Urinary bladder (tissue), 4 donors: Measurements from ENCODE around the gene AIF1L. TPM values are rescaled to one million over a fixed set of nuclear protein-coding genes. Genes with fewer than 3 reads are reported as not detected.
"Not testable (repeated sequence)": the region's sequence is repeated elsewhere in the genome, so short reads cannot be mapped to it uniquely, and the experiment has no call there.

ENCODE experiments used
- DNase-seq: peaks from one replicate; pipeline ENCODE4 v3.0.0-alpha.2; 2015; ENCODE audit errors: extremely low spot score
- H3K27ac ChIP-seq: one replicate; pipeline ENCODE4 v1.5.1; 2013; ENCODE audit warnings: low read depth, mild to moderate bottlenecking, moderate library complexity
- H3K36me3 ChIP-seq: one replicate; pipeline ENCODE4 v1.6.1; 2013; ENCODE audit warnings: mild to moderate bottlenecking, moderate library complexity; ENCODE audit not compliant: insufficient read depth
- H3K4me1 ChIP-seq: one replicate; pipeline ENCODE4 v1.6.1; 2013; ENCODE audit warnings: mild to moderate bottlenecking, moderate library complexity; ENCODE audit not compliant: insufficient read depth
- H3K4me3 ChIP-seq: one replicate; pipeline ENCODE4 v1.5.1; 2013; ENCODE audit warnings: low read depth, low read length
- WGBS: extraction: QIAGEN DNeasy Blood & Tissue Kit; methylation state at CpG from one replicate; pipeline ENCODE4 v1.1.7; 2013; 5-methylcytosine and 5-hydroxymethylcytosine counted together
- polyA plus RNA-seq: library from polyadenylated mRNA; stranded (reverse); fragments of 200-250 nt; gene quantifications from one replicate; pipeline ENCODE4 v1.2.3, GENCODE V29; 2013
- total RNA-seq: library from RNA; depleted of rRNA; stranded (reverse); fragments of >200 nt; gene quantifications from one replicate; pipeline ENCODE4 v1.2.3, GENCODE V29; 2014
- donor health status: healthy with polysubstance abuse.
- donor health status: healthy.

AIF1L gene
- total and polyA plus RNA-seq, 2 donors, result 8.9 to 20.6 TPM

DNA sequence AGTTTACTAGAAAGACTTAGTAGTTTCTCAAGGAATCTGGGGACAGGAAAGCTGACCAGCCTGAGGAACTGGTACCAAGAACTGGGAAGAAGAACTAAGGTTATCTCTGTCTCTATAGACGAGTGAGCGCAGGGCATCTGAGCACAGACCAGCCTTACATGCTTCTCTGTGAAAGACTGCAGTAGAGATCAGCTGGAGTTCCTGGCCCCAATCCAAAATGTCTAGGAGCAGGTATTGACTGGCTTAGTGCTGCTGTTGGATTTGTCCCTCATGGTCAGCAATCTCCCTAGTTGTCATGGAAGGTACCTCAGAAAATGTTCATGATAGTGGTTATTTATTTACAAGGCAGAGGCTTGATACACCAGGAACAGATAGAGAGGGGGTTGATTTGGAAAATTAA, 42.3 kb downstream of the AIF1L start:
- Histone ChIP-seq H3K4me1 (no peaks in the 10 kb centered on the region), H3K27ac (no peak overlapping the region), H3K4me3 (no peak overlapping the region), H3K36me3 (peaks cover 9% of the 10 kb centered on the region)
- no peak for DNase-seq
- 90% methylated on average over 2 of the region's 2 CpGs for WGBS

DNA sequence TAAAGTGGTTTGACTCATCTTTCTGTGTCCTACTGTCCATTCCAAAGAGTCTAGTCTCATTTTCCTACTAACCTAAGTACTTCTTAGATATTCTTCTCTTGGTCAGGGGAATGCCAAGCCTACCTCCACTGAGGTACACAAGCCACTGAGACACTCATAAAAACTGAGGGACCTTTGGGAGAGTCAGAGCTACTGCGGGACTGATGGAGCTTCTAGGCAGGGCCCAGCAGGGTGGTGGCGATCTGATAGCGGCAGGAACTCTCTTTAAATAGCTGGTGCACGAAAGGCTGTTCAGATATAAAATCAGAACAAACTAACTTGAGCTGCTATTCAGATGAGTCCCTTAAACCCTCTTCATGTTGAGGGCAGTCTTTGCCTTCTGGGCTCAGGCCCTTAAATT, 43.8 kb downstream of the AIF1L start:
- no peak for DNase-seq
- WGBS, result 92% methylated on average over 4 of the region's 4 CpGs
- no peaks in the 10 kb centered on the region for H3K4me1 ChIP-seq
- H3K4me3 ChIP-seq, result no peak overlapping the region
- H3K36me3 ChIP-seq, result peaks cover 9% of the 10 kb centered on the region
- no peak overlapping the region for H3K27ac ChIP-seq

DNA sequence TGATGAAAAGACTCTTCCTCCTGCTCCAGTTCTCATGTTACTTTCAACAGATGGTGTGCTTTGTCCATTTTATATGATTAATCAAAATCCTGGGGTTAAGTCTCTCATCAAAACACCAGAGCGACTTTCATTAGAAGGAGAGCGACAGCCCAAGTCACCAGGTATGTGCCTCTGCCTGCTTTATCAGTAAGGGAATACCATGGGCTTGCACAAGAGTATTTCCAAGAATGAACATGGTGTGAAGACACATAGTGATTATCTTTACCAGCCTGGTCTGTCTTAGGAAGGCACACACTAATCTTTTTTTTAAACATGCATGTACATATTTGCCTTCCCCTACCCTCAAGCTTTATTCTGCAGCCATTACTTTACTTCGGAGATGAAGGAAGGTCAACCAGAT, 44.2 kb downstream of the AIF1L start:
- 96% methylated on average over 3 of the region's 3 CpGs for WGBS
- Histone ChIP-seq H3K4me3 (no peak overlapping the region), H3K4me1 (no peaks in the 10 kb centered on the region), H3K27ac (no peak overlapping the region), H3K36me3 (peaks cover 9% of the 10 kb centered on the region)
- no peak for DNase-seq

DNA sequence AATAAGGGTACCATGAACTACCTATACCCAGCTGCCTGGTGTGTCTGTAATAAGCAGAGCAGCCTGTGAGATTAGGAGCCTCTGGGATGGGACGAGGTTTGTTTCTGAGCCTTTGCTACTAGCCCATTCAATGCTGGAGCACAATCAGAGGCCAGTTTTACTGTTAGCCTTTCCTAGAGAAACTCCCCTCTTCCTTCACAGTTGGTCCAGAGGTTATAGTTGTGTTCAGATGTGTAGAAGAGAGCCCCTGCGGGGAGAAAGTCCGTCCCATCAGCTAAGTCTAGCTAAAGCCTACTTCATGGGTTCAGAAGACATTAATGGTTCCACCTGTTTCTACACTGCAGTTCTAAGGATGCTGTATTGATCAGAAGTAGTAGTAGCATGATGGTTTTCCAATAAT, 45.8 kb downstream of the AIF1L start:
- Histone ChIP-seq H3K4me1 (no peaks in the 10 kb centered on the region), H3K36me3 (peaks cover 9% of the 10 kb centered on the region), H3K4me3 (no peak overlapping the region), H3K27ac (no peak overlapping the region)
- 94% methylated on average over 3 of the region's 3 CpGs for WGBS
- no peak for DNase-seq

DNA sequence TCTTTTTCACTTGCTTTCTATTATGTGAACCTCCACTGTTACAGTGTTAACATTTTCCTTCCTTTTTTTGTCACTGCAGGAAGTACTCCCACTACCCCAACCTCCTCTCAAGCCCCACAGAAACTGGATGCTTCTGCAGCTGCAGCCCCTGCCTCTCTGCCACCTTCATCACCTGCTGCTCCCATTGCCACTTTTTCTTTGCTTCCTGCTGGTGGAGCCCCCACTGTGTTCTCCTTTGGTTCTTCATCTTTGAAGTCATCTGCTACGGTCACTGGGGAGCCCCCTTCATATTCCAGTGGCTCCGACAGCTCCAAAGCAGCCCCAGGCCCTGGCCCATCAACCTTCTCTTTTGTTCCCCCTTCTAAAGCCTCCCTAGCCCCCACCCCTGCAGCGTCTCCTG, 47.9 kb downstream of the AIF1L start:
- 89% methylated on average over 3 of the region's 3 CpGs for WGBS
- Histone ChIP-seq H3K4me1 (no peaks in the 10 kb centered on the region), H3K27ac (no peak overlapping the region), H3K4me3 (no peak overlapping the region), H3K36me3 (peaks cover 13% of the 10 kb centered on the region)
- DNase-seq, result no peak

DNA sequence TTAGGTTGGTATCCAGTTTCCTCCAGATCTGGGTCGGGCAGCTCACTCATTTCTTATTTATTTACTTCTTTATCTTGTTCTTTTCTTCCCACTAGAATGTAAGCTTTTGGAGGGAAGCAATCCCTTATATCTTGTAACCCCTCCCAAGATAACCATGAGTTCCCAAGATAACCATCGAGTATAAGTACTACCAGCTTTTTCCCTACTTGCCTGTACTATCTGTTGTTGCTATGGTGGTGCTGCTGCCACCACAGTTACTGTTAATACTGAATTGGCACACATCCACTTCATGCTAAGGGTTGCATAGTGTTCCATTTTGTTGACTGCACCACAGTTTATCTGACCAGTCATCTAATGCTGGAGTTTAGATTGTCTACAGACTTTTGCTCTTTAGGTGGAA, 48.9 kb downstream of the AIF1L start:
- H3K4me1 ChIP-seq, result no peaks in the 10 kb centered on the region
- no peak overlapping the region for H3K27ac ChIP-seq
- WGBS, result 85% methylated on average over 2 of the region's 2 CpGs
- no peak for DNase-seq
- peaks cover 13% of the 10 kb centered on the region for H3K36me3 ChIP-seq
- H3K4me3 ChIP-seq, result no peak overlapping the region

DNA sequence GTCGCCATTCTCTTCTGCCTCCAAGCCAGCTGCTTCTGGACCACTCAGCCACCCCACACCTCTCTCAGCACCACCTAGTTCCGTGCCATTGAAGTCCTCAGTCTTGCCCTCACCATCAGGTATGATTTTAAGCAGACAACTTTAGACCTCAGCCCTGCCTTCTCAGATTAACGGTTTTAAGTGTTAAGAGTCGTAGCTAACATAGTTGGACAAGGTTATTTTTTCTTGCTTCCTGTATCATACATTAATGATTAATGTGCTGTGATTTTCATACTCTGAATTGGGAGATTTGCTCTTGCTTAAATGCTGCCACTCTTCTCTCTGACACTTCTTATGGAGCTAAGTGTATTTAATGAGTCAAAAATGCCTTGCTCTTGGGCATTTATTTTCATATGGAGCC, 49.9 kb downstream of the AIF1L start:
- H3K27ac ChIP-seq, result no peak overlapping the region
- no peaks in the 10 kb centered on the region for H3K4me1 ChIP-seq
- H3K36me3 ChIP-seq, result peaks cover 13% of the 10 kb centered on the region
- DNase-seq, result no peak
- no peak overlapping the region for H3K4me3 ChIP-seq
- WGBS, result 95% methylated on average over 4 of the region's 4 CpGs

DNA sequence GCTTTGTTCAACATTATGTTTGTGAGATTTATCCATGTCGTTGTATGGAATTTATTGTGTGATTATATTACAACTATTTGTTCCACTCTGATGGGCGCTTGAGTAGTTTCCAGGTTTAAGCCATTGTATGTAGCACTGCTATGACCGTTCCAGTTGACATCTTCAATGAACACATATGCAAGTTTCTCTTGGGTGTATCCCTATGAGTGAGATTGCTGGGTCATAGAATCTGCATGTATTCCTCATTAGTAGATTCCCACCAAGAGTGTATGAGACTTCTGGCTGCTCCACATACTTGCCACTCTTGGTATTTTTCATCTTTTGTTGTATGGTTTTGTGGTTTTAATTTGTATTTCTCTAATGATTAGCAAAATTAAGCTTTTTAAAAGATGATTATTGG, 51.9 kb downstream of the AIF1L start:
- H3K36me3 ChIP-seq, result peaks cover 10% of the 10 kb centered on the region
- H3K4me1 ChIP-seq, result no peaks in the 10 kb centered on the region
- DNase-seq, result no peak
- no peak overlapping the region for H3K4me3 ChIP-seq
- WGBS, result 88% methylated on average over 3 of the region's 3 CpGs
- H3K27ac ChIP-seq, result no peak overlapping the region

DNA sequence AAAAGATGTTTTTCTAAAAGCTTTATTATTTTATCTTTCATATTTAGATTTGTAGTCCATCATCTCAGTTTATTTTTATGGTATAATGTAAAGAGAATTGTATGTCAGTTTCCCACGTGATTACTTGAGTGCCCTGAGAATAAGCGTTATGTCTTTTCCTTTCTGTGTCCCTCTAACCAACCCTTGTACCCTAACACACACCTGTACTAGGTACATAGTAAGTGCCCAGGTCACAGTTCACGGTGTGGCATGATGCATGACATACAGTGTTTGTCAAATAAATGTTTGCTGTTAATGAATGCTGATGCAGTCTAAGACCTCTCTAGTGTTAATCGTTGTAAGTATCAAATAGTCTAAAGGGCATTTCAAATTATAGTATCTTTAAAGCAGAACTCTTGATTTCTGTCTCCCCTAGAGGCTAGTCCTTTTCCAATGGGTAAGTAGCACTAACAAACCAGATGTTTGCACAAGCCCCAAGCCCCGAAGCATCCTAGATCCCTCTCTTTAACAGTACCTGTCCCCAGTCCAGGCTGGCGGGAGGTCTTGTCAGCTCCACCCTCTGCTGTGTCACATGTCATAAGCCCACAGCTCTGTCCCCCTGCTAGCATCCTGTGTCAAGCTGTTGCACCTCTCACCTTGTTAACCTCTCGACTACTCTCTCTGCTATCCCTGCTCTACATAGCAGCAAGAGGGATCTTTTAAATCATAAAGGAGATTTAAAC, 52.8 kb downstream of the AIF1L start:
- no peaks in the 10 kb centered on the region for H3K4me1 ChIP-seq
- H3K27ac ChIP-seq, result no peak overlapping the region
- no peak overlapping the region for H3K4me3 ChIP-seq
- no peak for DNase-seq
- WGBS, result 87% methylated on average over 7 of the region's 7 CpGs
- H3K36me3 ChIP-seq, result peaks cover 8% of the 10 kb centered on the region

DNA sequence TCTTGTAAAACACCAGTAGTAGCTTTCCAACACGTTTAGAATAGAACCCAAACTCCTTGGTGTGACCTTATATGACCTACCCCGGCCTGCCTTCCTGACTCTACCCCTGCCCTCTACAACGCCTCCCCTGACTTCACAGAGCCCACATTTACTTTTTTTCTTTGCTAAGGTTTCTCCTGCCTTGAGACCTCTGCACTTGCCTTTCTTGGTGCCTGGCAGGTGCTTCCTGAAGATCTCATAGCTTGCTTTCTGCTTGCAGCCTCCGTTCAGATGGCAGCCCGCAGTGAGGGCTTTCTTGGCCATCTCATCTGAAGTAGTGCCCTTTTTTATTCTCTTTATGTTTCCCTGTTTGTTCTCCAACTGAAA, 53.3 kb downstream of the AIF1L start:
- 73% methylated on average over 5 of the region's 5 CpGs for WGBS
- Histone ChIP-seq H3K27ac (no peak overlapping the region), H3K4me1 (no peaks in the 10 kb centered on the region), H3K4me3 (no peak overlapping the region), H3K36me3 (peaks cover 6% of the 10 kb centered on the region)
- DNase-seq, result no peak

DNA sequence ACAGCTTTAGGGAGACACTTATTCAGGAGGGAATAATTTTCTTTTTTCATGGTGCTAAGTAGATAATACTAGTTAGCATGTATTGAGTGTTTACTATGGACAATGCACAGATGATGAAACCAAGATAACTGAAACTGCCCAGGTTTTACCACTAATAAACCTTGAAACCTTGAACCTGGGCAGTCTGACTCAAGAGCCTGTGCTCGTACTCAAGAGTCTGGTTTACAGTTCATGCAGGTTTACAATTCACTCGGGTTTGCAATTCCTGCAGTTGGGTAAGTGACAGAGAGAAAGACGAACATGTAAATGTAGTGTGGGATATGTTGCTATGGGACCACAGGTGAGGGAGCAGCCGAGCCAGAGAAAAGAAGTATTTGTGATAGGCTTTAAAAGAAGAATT, 57.3 kb downstream of the AIF1L start:
- no peaks in the 10 kb centered on the region for H3K4me1 ChIP-seq
- H3K4me3 ChIP-seq, result no peak overlapping the region
- peaks cover 4% of the 10 kb centered on the region for H3K36me3 ChIP-seq
- WGBS, result 92% methylated on average over 4 of the region's 4 CpGs
- no peak for DNase-seq
- no peak overlapping the region for H3K27ac ChIP-seq

DNA sequence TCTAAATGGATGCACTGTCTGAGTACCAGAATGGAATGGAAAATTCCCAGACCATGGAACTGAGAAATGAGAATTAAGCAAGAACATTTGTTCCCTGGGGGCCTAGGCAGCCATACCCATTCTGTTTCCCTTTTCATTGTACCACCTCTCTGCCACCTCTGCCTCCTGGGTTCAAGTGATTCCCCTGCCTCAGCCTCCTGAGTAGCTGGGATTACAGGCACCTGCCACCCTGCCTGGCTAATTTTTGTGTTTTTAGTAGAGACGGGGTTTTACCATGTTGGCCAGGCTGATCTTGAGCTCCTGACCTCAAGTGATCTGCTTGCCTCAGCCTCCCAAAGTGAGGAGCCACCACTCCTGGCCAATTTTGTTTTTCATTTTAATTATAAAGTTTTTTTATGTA, 62.3 kb downstream of the AIF1L start:
- not testable (repeated sequence) for H3K4me1 ChIP-seq, DNase-seq, H3K4me3 ChIP-seq, H3K27ac ChIP-seq, H3K36me3 ChIP-seq
- 76% methylated on average over 1 of the region's 1 CpG for WGBS

DNA sequence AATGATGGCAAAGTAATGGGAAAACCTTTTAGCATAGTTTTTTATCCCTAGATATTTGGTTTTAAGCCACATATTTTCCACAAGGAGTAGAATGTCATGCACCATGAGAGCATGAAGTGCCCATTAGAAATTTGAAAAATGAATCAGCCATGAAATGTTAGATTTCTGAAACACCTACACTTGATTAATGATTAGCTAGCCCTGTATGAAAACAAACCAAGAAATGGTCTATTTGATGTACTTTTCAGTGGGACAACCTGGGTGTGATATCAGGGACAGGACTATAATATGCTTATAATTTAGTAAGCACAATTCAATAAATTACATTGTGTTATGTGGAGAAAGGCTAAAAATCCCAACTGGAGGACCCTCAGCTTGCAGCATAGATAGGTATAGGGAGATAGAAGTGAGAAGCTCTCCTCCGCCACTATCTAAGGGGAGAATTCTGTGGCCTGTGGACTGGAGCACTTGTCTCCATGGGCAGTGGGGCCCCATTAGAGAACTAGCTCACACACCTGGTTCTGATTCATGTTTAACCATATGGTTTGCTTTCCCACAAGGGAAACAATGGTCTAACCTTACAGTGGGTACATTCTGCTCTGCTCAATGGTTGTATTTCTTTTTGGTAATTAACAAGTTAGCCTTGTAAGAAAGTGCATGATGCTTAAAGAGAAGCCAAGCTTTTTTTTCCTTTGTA, 64.2 kb downstream of the AIF1L start:
- no peaks in the 10 kb centered on the region for H3K4me1 ChIP-seq
- DNase-seq, result no peak
- H3K27ac ChIP-seq, result no peak overlapping the region
- H3K4me3 ChIP-seq, result no peak overlapping the region
- 100% methylated on average over 1 of the region's 1 CpG for WGBS
- H3K36me3 ChIP-seq, result peaks cover 6% of the 10 kb centered on the region

DNA sequence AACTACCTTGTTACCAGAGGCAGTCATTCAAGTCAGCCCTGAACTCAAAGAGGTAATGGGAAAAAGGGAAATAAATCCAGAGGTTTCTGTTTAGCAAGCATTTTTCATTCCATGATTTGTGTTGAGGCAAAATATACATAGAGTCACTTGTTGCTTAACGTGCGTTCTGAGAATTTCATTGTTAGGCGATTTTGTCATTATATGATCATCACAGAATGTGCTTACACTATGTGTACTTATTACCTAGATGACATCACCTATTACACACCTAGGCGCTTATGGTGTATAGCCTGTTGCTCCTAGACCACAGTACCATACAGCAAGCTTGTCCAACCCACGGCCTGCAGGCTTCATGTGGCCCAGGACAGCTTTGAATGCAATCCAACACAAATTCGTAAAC, 65.3 kb downstream of the AIF1L start:
- H3K27ac ChIP-seq, result no peak overlapping the region
- no peak overlapping the region for H3K4me3 ChIP-seq
- peaks cover 6% of the 10 kb centered on the region for H3K36me3 ChIP-seq
- no peak for DNase-seq
- H3K4me1 ChIP-seq, result no peaks in the 10 kb centered on the region
- WGBS, result 87% methylated on average over 6 of the region's 6 CpGs
